H9 (cell line): ENCODE data around the gene SH3GL1. TPM values are rescaled to one million over a fixed set of nuclear protein-coding genes. Genes with fewer than 3 reads are reported as not detected.

ENCODE experiments used
- DNase-seq: peaks from one replicate; pipeline ENCODE4 v3.0.0-alpha.2; 2017
- H2AFZ ChIP-seq: one replicate; pipeline ENCODE4 v1.6.1; 2013; ENCODE audit warnings: mild to moderate bottlenecking, low read length, control low read depth, moderate library complexity
- H2AK5ac ChIP-seq: 2 replicates; pipeline ENCODE4 v1.6.1; 2013; ENCODE audit warnings: low read length, control low read depth, mixed read lengths; ENCODE audit not compliant: insufficient read length
- H2BK120ac ChIP-seq: one replicate; pipeline ENCODE4 v1.6.1; 2013; ENCODE audit warnings: low read depth, mild to moderate bottlenecking, low read length, control low read depth, inconsistent platforms; ENCODE audit not compliant: poor library complexity, severe bottlenecking
- H2BK12ac ChIP-seq: 2 replicates; pipeline ENCODE4 v1.6.1; 2013; ENCODE audit warnings: low read length, control low read depth, mixed read lengths, low read depth; ENCODE audit not compliant: insufficient read length
- H2BK15ac ChIP-seq: 2 replicates; pipeline ENCODE4 v1.6.1; 2013; ENCODE audit warnings: low read depth, low read length, control low read depth
- H2BK20ac ChIP-seq: one replicate; pipeline ENCODE4 v1.6.1; 2013; ENCODE audit warnings: low read depth, mild to moderate bottlenecking, low read length, control low read depth, inconsistent platforms; ENCODE audit not compliant: poor library complexity, severe bottlenecking
- H2BK5ac ChIP-seq: 2 replicates; pipeline ENCODE4 v1.6.1; 2013; ENCODE audit warnings: low read length, control low read depth, mixed read lengths; ENCODE audit not compliant: insufficient read length
- H3K14ac ChIP-seq: 2 replicates; pipeline ENCODE4 v1.6.1; 2013; ENCODE audit warnings: low read length, control low read depth; ENCODE audit not compliant: insufficient read depth
- H3K18ac ChIP-seq: 2 replicates; pipeline ENCODE4 v1.6.1; 2013; ENCODE audit warnings: low read depth, mild to moderate bottlenecking, mixed read lengths, low read length, control low read depth; ENCODE audit not compliant: insufficient read length
- H3K23ac ChIP-seq: 2 replicates; pipeline ENCODE4 v1.6.1; 2013; ENCODE audit warnings: low read length, control low read depth, mixed read lengths, low read depth; ENCODE audit not compliant: insufficient read length
- H3K23me2 ChIP-seq: 2 replicates; pipeline ENCODE4 v1.6.1; 2013; ENCODE audit warnings: low read depth, mild to moderate bottlenecking, mixed read lengths, low read length, control low read depth; ENCODE audit not compliant: insufficient read length, poor library complexity, severe bottlenecking
- H3K27ac ChIP-seq: 2 replicates; pipeline ENCODE4 v1.5.1; 2013; ENCODE audit warnings: low read length, control low read depth, mixed read lengths, low read depth; ENCODE audit not compliant: insufficient read length
- H3K27me3 ChIP-seq: 2 replicates; pipeline ENCODE4 v1.6.1; 2013; ENCODE audit warnings: low read length, control low read depth, inconsistent platforms; ENCODE audit not compliant: insufficient read depth
- H3K4ac ChIP-seq: 2 replicates; pipeline ENCODE4 v1.6.1; 2013; ENCODE audit warnings: low read depth, mild to moderate bottlenecking, control low read depth, inconsistent platforms, low read length, moderate library complexity
- H3K4me1 ChIP-seq: 2 replicates; pipeline ENCODE4 v1.6.1; 2013; ENCODE audit warnings: low read length, control low read depth, inconsistent platforms; ENCODE audit not compliant: insufficient read depth
- H3K4me2 ChIP-seq: 2 replicates; pipeline ENCODE4 v1.6.1; 2013; ENCODE audit warnings: low read length, control low read depth, mixed read lengths; ENCODE audit not compliant: insufficient read length, insufficient read depth
- H3K56ac ChIP-seq: 2 replicates; pipeline ENCODE4 v1.6.1; 2013; ENCODE audit warnings: low read depth, mild to moderate bottlenecking, mixed read lengths, low read length, control low read depth; ENCODE audit not compliant: insufficient read length
- H3K79me1 ChIP-seq: 2 replicates; pipeline ENCODE4 v1.6.1; 2013; ENCODE audit warnings: low read depth, mild to moderate bottlenecking, moderate library complexity, low read length, control low read depth, inconsistent platforms; ENCODE audit not compliant: insufficient read depth, poor library complexity, severe bottlenecking
- H3K79me2 ChIP-seq: 2 replicates; pipeline ENCODE4 v1.6.1; 2013; ENCODE audit warnings: low read length, control low read depth, inconsistent platforms; ENCODE audit not compliant: insufficient read depth
- H3K9ac ChIP-seq: 2 replicates; pipeline ENCODE4 v1.6.1; 2013; ENCODE audit warnings: low read length, control low read depth, mixed read lengths; ENCODE audit not compliant: insufficient read length; ENCODE audit errors: extremely low read depth
- H3K9me3 ChIP-seq: one replicate; pipeline ENCODE4 v1.6.1; 2013; ENCODE audit warnings: low read depth, low read length, inconsistent platforms; ENCODE audit not compliant: control insufficient read depth
- H3T11ph ChIP-seq: one replicate; pipeline ENCODE4 v1.6.1; 2013; ENCODE audit warnings: mild to moderate bottlenecking, low read length, control low read depth, inconsistent platforms
- H4K20me1 ChIP-seq: one replicate; pipeline ENCODE4 v1.6.1; 2013; ENCODE audit not compliant: control insufficient read depth, insufficient read length, insufficient read depth
- H4K5ac ChIP-seq: 2 replicates; pipeline ENCODE4 v1.6.1; 2013; ENCODE audit warnings: low read depth, mild to moderate bottlenecking, mixed read lengths, low read length, control low read depth; ENCODE audit not compliant: insufficient read length
- H4K8ac ChIP-seq: replicated peaks from 2 replicates; pipeline ENCODE4 v1.6.1; 2013; ENCODE audit warnings: low read length, control low read depth, mixed read lengths, low read depth; ENCODE audit not compliant: insufficient read length
- H4K91ac ChIP-seq: 2 replicates; pipeline ENCODE4 v1.6.1; 2013; ENCODE audit warnings: low read depth, mild to moderate bottlenecking, moderate library complexity, mixed read lengths, low read length, control low read depth; ENCODE audit not compliant: insufficient read length
- H3K27ac Mint-ChIP-seq, 3 experiments: 2 replicates in 2 of 3; 3 replicates in 1 of 3; pipeline ENCODE4 v1.8.0; 2020 to 2021; ENCODE audit warnings: mixed read lengths in 3 of 3, mild to moderate bottlenecking in 1 of 3, moderate library complexity in 1 of 3
- H3K27me3 Mint-ChIP-seq: 2 replicates; pipeline ENCODE4 v1.8.0; 2021; ENCODE audit warnings: low read depth, mild to moderate bottlenecking, moderate library complexity, mixed read lengths
- H3K36me3 Mint-ChIP-seq, 3 experiments: 2 replicates in 2 of 3; 3 replicates in 1 of 3; pipeline ENCODE4 v1.8.0; 2020 to 2021; ENCODE audit warnings: low read depth in 3 of 3, mixed read lengths in 3 of 3; ENCODE audit not compliant: insufficient read depth in 1 of 3
- H3K4me1 Mint-ChIP-seq, 2 experiments: 2 replicates each; pipeline ENCODE4 v1.8.0; 2020; ENCODE audit warnings: mixed read lengths in 2 of 2
- H3K4me3 Mint-ChIP-seq, 2 experiments: 2 replicates in 1 of 2; 3 replicates in 1 of 2; pipeline ENCODE4 v1.8.0; 2020 to 2021; ENCODE audit warnings: mild to moderate bottlenecking in 2 of 2, mixed read lengths in 2 of 2, moderate library complexity in 1 of 2
- H3K9me3 Mint-ChIP-seq, 2 experiments: 2 replicates in 1 of 2; 3 replicates in 1 of 2; pipeline ENCODE4 v1.8.0; 2020; ENCODE audit warnings: mild to moderate bottlenecking in 2 of 2, mixed read lengths in 2 of 2, moderate library complexity in 1 of 2
- CTCF ChIP-seq: fragments of 200-600 bp; sonication (generic); conservative IDR thresholded peaks from 3 replicates; pipeline ENCODE4 v1.8.0; 2021; ENCODE audit warnings: antibody characterized with exemption, mild to moderate bottlenecking
- WGBS: extraction: QIAGEN DNeasy Blood & Tissue Kit; methylation state at CpG from one replicate; pipeline ENCODE4 v1.1.7; 2013; ENCODE audit warnings: missing lambda C conversion rate, low lambda C conversion rate, mixed read lengths; ENCODE audit not compliant: insufficient read length; ENCODE audit errors: extremely low coverage; 5-methylcytosine and 5-hydroxymethylcytosine counted together
- total RNA-seq: library from RNA; stranded (reverse); gene quantifications from 2 replicates; pipeline ENCODE4 v1.2.1, GENCODE V29; 2021

SH3GL1 gene
- total RNA-seq, 1 experiment from 2014 or later: 85.5 TPM

- Histone ChIP-seq H3K4me1 (peaks cover 9% of the 10 kb centered on the region; the same call in 1 of the 2 replicates), H3K23ac (no peak overlapping the region), H2BK20ac (no peak overlapping the region), H3K56ac (no peak overlapping the region), H3K9me3 (no peaks in the 10 kb centered on the region), H3K27me3 (no peaks in the 10 kb centered on the region), H3K14ac (no peak overlapping the region), H2BK120ac (no peak overlapping the region), H3K4ac (no peak overlapping the region), H2BK5ac (peak overlapping the region; percentile 34), H3K4me2 (peak overlapping the region; percentile 4), H4K91ac (peak overlapping the region; percentile 2), H3K23me2 (no peaks in the 10 kb centered on the region), H2BK12ac (no peak overlapping the region), H2AK5ac (no peak overlapping the region), H3T11ph (no peak overlapping the region), H3K79me1 (peaks cover 4% of the 10 kb centered on the region), H3K9ac (peak overlapping the region; percentile 21), H4K8ac (no peak overlapping the region), H4K5ac (no peak overlapping the region), H3K79me2 (peaks cover 44% of the 10 kb centered on the region; the same call in 1 of the 2 replicates), H2BK15ac (no peak overlapping the region), H2AFZ (no peak overlapping the region), H3K18ac (peak overlapping the region; percentile 59), H4K20me1 (no peaks in the 10 kb centered on the region), H3K27ac (peak overlapping the region; percentile 95)
- no peaks in the 10 kb centered on the region for H3K9me3 Mint-ChIP-seq
- peaks cover 55 to 65% of the 10 kb centered on the region in 2 experiments for H3K4me1 Mint-ChIP-seq
- peak overlapping the region; percentile 53 to 75 for H3K4me3 Mint-ChIP-seq
- no peaks in the 10 kb centered on the region for H3K27me3 Mint-ChIP-seq
- no peak for TF ChIP-seq CTCF
- peaks cover 51 to 91% (median 91%) of the 10 kb centered on the region in 3 experiments for H3K36me3 Mint-ChIP-seq
- WGBS: no CpG with 5 or more reads among the region's 23 CpGs
- H3K27ac Mint-ChIP-seq: peak overlapping the region; percentile 97 to 99 (median 99)
- peak; percentile 92 for DNase-seq
Observed at GRCh38 chr19:4409123-4409933, 9.0 kb upstream of the SH3GL1 start.
